Stimulated activated CD8-positive, alpha-beta memory T cell treated with anti-CD3 and anti-CD28 coated beads, Interleukin-2, amount 100 ng/mL, for 1 hour (primary cell): Measurements from ENCODE around the gene CNNM4.

Experiments used
- DNase-seq, 2 donors: peaks; one replicate each; pipeline ENCODE4 v3.0.0-alpha.2; 2020; ENCODE audit warnings: low read depth in 2 of 2

CNNM4 gene

DNA sequence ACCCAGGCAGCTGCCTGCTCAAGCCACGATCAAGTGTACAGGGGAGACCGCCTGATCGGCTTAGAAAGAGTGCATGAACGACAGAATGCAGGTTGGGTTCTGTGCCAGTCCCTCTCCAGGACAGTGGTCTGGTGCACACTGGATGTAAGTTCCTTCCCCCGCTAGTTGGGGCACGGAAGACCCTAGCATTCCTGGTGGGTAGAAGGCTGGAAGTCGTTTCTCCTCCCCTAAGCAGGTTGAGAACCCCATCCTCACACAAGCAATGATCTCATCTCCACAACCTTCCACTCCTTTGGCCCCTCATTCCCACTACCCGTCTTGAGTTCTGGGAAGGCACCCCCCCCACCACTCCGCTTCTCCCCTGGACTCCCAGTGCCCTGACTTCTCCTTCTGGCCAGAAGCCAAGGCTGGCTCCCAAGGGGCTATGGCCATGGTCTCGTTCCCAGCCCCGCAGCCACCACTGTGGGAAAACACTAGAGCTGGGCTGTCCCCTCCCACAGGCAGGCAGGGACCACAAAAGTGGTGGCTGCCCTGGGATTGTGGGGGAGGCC, 98.5 kb downstream of the CNNM4 start:
- no peak for DNase-seq

GRCh38 chr2:96859681-96860064, 99.0 kb downstream of the CNNM4 start:
- DNase-seq = no peak

DNA sequence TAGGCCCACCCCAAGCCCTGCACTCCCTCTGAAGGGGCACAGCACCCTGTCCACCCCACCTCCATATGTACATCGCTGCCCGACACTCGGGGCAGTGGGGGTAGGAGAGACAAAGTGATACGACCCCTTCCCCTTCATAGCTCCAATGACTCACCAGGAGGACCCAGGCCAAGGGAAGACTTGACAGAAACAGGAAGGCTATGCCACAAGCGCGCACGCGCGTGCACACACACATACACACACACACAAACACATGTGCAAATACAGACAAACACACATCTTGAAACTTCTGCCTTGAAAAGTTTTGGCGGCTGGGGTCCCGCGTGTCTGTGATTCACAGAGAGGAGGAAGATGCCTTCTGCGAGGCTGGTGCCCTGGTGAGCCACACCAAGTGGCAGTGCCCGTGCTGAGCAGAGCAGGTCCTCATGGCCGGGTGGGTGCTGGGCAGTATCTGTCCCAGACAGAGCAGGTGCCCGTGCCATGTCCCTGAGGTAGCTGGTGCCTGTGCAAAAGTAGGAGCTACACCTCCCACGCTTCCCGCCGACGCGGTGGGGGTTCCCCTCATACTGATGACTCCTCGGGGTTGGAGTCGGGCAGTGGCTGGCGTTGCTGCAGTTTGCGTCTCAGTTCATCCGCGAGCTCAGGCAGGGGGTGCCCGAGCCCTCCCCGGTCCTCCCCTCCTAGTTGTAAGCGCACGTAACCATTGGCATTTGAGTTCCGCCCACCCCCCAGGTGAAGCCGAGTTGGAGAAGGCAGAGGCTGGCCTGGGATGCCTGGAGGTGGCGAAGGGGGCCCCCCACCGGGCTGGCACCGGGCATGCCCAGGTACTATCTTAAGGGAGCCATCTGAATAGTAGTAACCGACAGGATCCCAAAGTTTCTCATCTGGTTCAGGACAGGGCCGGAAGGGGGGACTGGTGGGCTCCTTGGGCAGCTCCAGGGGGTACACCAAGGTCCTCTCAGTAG, 99.6 kb downstream of the CNNM4 start:
- no peak for DNase-seq

GRCh38 chr2:96861074-96861473, 100.4 kb downstream of the CNNM4 start:
- no peak for DNase-seq
